Urothelium cell line (cell line): Measurements from ENCODE around the gene CCNF.
"Not testable (repeated sequence)": the region's sequence is repeated elsewhere in the genome, so short reads cannot be mapped to it uniquely, and the experiment has no call there.

Source experiments
- DNase-seq: peaks from one replicate; pipeline ENCODE4 v3.0.0; 2011; ENCODE audit warnings: low spot score, mixed read lengths
- FAIRE-seq: peaks from 2 replicates; lab custom pipeline; 2011; peaks lifted over from hg19 to GRCh38; lab: Jason Lieb, UNC

Gene CCNF

GRCh38 chr16:2470234-2470601 is 41.0 kb downstream of the CCNF start:
- FAIRE-seq (no peak), DNase-seq (no peak)

GRCh38 chr16:2470603-2471015 is 41.4 kb downstream of the CCNF start:
- DNase-seq: no peak
- FAIRE-seq: no peak

- FAIRE-seq: no peak
- DNase-seq: peak; percentile 64
These were observed 41.9 kb downstream of the CCNF start, which contains the start of gene NTN3 for GRCh38 chr16:2471016-2471652. Gene NTN3, plus strand, starts transcription at chr16:2471297. Its CDS starts 405 bp downstream, at chr16:2471702.

GRCh38 chr16:2471653-2472487 is 42.6 kb downstream of the CCNF start:
- FAIRE-seq: no peak
- no peak for DNase-seq

GRCh38 chr16:2472488-2472864 is 43.2 kb downstream of the CCNF start:
- FAIRE-seq (no peak), DNase-seq (no peak)

GRCh38 chr16:2472885-2473445 is 43.7 kb downstream of the CCNF start:
- DNase-seq (no peak), FAIRE-seq (no peak)

GRCh38 chr16:2473446-2473926 is 44.2 kb downstream of the CCNF start:
- peak; percentile 57 for DNase-seq
- FAIRE-seq: no peak

- FAIRE-seq: peak; percentile 95
- peak; percentile 79 for DNase-seq
These were observed 45.0 kb downstream of the CCNF start for GRCh38 chr16:2473999-2474876.

- FAIRE-seq: peak; percentile 95
- peak; percentile 99 for DNase-seq
These were observed 45.7 kb downstream of the CCNF start, which contains the start of gene TBC1D24 for GRCh38 chr16:2474877-2475412. Gene TBC1D24, plus strand, starts transcription at chr16:2475127. Its CDS starts 21,022 bp downstream, at chr16:2496149.

GRCh38 chr16:2475413-2476344 is 46.4 kb downstream of the CCNF start:
- DNase-seq (peak; percentile 47), FAIRE-seq (no peak)

GRCh38 chr16:2476345-2476720 is 47.1 kb downstream of the CCNF start:
- FAIRE-seq: no peak
- no peak for DNase-seq

GRCh38 chr16:2476741-2477140 is 47.5 kb downstream of the CCNF start:
- DNase-seq (no peak), FAIRE-seq (no peak)

- FAIRE-seq (no peak), DNase-seq (no peak)
These were observed 48.1 kb downstream of the CCNF start for GRCh38 chr16:2477327-2477726.

GRCh38 chr16:2478279-2478678 is 49.0 kb downstream of the CCNF start:
- DNase-seq (no peak), FAIRE-seq (no peak)

- not testable (repeated sequence) for DNase-seq, FAIRE-seq
These were observed 50.7 kb downstream of the CCNF start for GRCh38 chr16:2479996-2480395.

- DNase-seq: no peak
- no peak for FAIRE-seq
These were observed 51.7 kb downstream of the CCNF start for GRCh38 chr16:2480948-2481347.

GRCh38 chr16:2481676-2482075 is 52.4 kb downstream of the CCNF start:
- no peak for DNase-seq
- FAIRE-seq: no peak

GRCh38 chr16:2482249-2482648 is 53.0 kb downstream of the CCNF start:
- FAIRE-seq: no peak
- no peak for DNase-seq
